Endothelial cell of umbilical vein (primary cell): ENCODE data around the gene RIC1. TPM values are rescaled to one million over a fixed set of nuclear protein-coding genes. Genes with fewer than 3 reads are reported as not detected.

Experiments used
- BruUV-seq: library from RNA; stranded (reverse); fragments of 400-500 nt; replicated peaks from 2 replicates; lab custom pipeline; 2021; lab: Mats Ljungman, UMichigan
- CTCF ChIA-PET: fragments of 300-600, 350-600 bp; sonication (Branson Sonifier 250); formaldehyde crosslinking; loops from one replicate; lab custom pipeline; 2021; ENCODE audit warnings: antibody characterized with exemption, inconsistent platforms; lab: Charles Lee
- POLR2A ChIA-PET: fragments of 300-600, 350-600 bp; sonication (Branson Sonifier 250); formaldehyde crosslinking; loops from one replicate; lab custom pipeline; 2021; ENCODE audit warnings: antibody characterized with exemption, inconsistent platforms; lab: Charles Lee
- DNase-seq: peaks from one replicate; pipeline ENCODE4 v3.0.0-alpha.2; 2011; ENCODE audit warnings: low read depth, low spot score
- FAIRE-seq: peaks from 2 replicates; lab custom pipeline; 2011; peaks lifted over from hg19 to GRCh38; lab: Jason Lieb, UNC
- H2AFZ ChIP-seq: 2 replicates; pipeline ENCODE4 v1.6.0; 2012; ENCODE audit warnings: low read depth, low read length, control low read depth, inconsistent platforms
- H3K27ac ChIP-seq: 2 replicates; pipeline ENCODE4 v1.5.1; 2011; ENCODE audit warnings: low read depth, mild to moderate bottlenecking, control low read depth, low read length, moderate library complexity; ENCODE audit not compliant: insufficient read depth
- H3K27me3 ChIP-seq, 2 experiments: 2 replicates each; pipeline versions ENCODE4 v1.6.0 to v1.6.1; 2011; ENCODE audit warnings: low read length in 2 of 2, mixed read lengths in 1 of 2; ENCODE audit not compliant: control insufficient read depth in 2 of 2, insufficient read depth in 2 of 2
- H3K36me3 ChIP-seq, 2 experiments: 2 replicates in 1 of 2; 3 replicates in 1 of 2; pipeline ENCODE4 v1.5.1; 2011; ENCODE audit warnings: low read length in 2 of 2, mild to moderate bottlenecking in 1 of 2, moderate library complexity in 1 of 2; ENCODE audit not compliant: control insufficient read depth in 2 of 2, insufficient read depth in 2 of 2; ENCODE audit errors: extremely low read depth in 1 of 2
- H3K4me1 ChIP-seq: 3 replicates; pipeline ENCODE4 v1.5.1; 2011; ENCODE audit warnings: mild to moderate bottlenecking, low read length; ENCODE audit not compliant: control insufficient read depth, insufficient read depth; ENCODE audit errors: extremely low read depth
- H3K4me2 ChIP-seq: 2 replicates; pipeline ENCODE4 v1.6.1; 2011; ENCODE audit warnings: low read length, control low read depth, mixed read lengths; ENCODE audit not compliant: insufficient read depth
- H3K4me3 ChIP-seq, 3 experiments: fragments of 200-600 bp in 1 of 3; sonication (generic), shearing (Covaris generic) in 1 of 3; replicated peaks in 1 of 3; 2 replicates each; pipeline ENCODE4 v1.5.1; 2011 to 2016; ENCODE audit warnings: control low read depth in 3 of 3, low read length in 3 of 3, mild to moderate bottlenecking in 2 of 3, inconsistent platforms in 1 of 3, low read depth in 1 of 3, moderate library complexity in 1 of 3; ENCODE audit not compliant: insufficient read depth in 1 of 3
- H3K79me2 ChIP-seq: 2 replicates; pipeline ENCODE4 v1.6.0; 2012; ENCODE audit warnings: low read length, inconsistent platforms; ENCODE audit not compliant: control insufficient read depth, insufficient read depth
- H3K9ac ChIP-seq: replicated peaks from 2 replicates; pipeline ENCODE3; 2011; ENCODE audit warnings: low read length, control low read depth; ENCODE audit not compliant: insufficient read depth; ENCODE audit errors: extremely low read depth
- H3K9me1 ChIP-seq: replicated peaks from 3 replicates; pipeline ENCODE4 v1.6.0; 2011; ENCODE audit warnings: mild to moderate bottlenecking, low read length; ENCODE audit not compliant: control insufficient read depth, insufficient read depth; ENCODE audit errors: extremely low read depth
- H3K9me3 ChIP-seq: replicated peaks from 2 replicates; pipeline ENCODE4 v1.5.1; 2012; ENCODE audit warnings: low read length, inconsistent platforms; ENCODE audit not compliant: control insufficient read depth, insufficient read depth
- H4K20me1 ChIP-seq: replicated peaks from 2 replicates; pipeline ENCODE3; 2011; ENCODE audit warnings: mild to moderate bottlenecking, low read length; ENCODE audit not compliant: control insufficient read depth, insufficient read depth; ENCODE audit errors: extremely low read depth
- CTCF ChIP-seq, 2 donors: IDR thresholded peaks; 1 replicate in 1 of 2; 2 replicates in 1 of 2; pipeline ENCODE4 v1.5.1; 2011; ENCODE audit warnings: low read length in 2 of 2, mild to moderate bottlenecking in 2 of 2, moderate library complexity in 2 of 2, control low read depth in 1 of 2, inconsistent platforms in 1 of 2, low read depth in 1 of 2; ENCODE audit not compliant: insufficient read depth in 1 of 2; ENCODE audit errors: extremely low read depth in 1 of 2
- EZH2 ChIP-seq: IDR thresholded peaks from 2 replicates; pipeline ENCODE4 v1.6.1; 2012; ENCODE audit warnings: borderline replicate concordance, low read depth, mild to moderate bottlenecking, moderate library complexity, low read length, inconsistent platforms; ENCODE audit not compliant: severe bottlenecking
- FOS ChIP-seq: IDR thresholded peaks from 2 replicates; pipeline ENCODE4 v1.6.1; 2011; ENCODE audit warnings: mild to moderate bottlenecking, low read length, moderate library complexity, borderline replicate concordance; ENCODE audit not compliant: insufficient read depth
- GATA2 ChIP-seq: IDR thresholded peaks from 2 replicates; pipeline ENCODE4 v1.7.0; 2011; ENCODE audit warnings: low read depth, mild to moderate bottlenecking, moderate library complexity, mixed read lengths, low read length; ENCODE audit not compliant: insufficient read length, insufficient read depth
- JUN ChIP-seq: IDR thresholded peaks from 2 replicates; pipeline ENCODE4 v1.6.1; 2011; ENCODE audit warnings: borderline replicate concordance, low read depth; ENCODE audit not compliant: insufficient read length, insufficient read depth
- MAX ChIP-seq: IDR thresholded peaks from 2 replicates; pipeline ENCODE4 v1.6.1; 2011; ENCODE audit not compliant: insufficient read depth, insufficient read length
- MYC ChIP-seq: IDR thresholded peaks from one replicate; pipeline ENCODE4 v1.6.1; 2011; ENCODE audit warnings: mild to moderate bottlenecking, low read depth, low read length
- POLR2A ChIP-seq: IDR thresholded peaks from 2 replicates; pipeline ENCODE4 v1.6.1; 2012; ENCODE audit warnings: low read depth, mild to moderate bottlenecking, control low read depth, low read length
- POLR2AphosphoS5 ChIP-seq: IDR thresholded peaks from 2 replicates; pipeline ENCODE4 v1.6.1; 2012; ENCODE audit warnings: low read depth, mild to moderate bottlenecking, control low read depth, low read length, moderate library complexity; ENCODE audit not compliant: insufficient read depth
- dilution Hi-C: fragments of 300-500 bp; cut with MboI; formaldehyde crosslinking; loops from one replicate; pipeline ENCODE4 v1.15.0; 2019; ENCODE audit warnings: low sequenced_read_pairs; ENCODE audit not compliant: extremely low pct_ligation_motif_present
- intact Hi-C: fragments of 100-400 bp; cut with micrococcal nuclease; formaldehyde crosslinking; loops from one replicate; pipeline ENCODE4 v1.10.0; 2022
- polyA plus RNA-seq, 4 experiments: library from polyadenylated mRNA; depleted of rRNA in 3 of 4; stranded (reverse) in 3 of 4; unstranded in 1 of 4; fragments of >200 nt; gene quantifications; 2 replicates each; pipeline versions ENCODE4 v1.2.1 to v1.2.3, GENCODE V29; 2011 to 2012; ENCODE audit warnings: missing spikeins in 1 of 4
- total RNA-seq: library from RNA; stranded (reverse); gene quantifications from 2 replicates; pipeline ENCODE4 v1.2.3, GENCODE V29; 2021

Gene RIC1
- total and polyA plus RNA-seq, 2 donors (not counting 3 experiments of a cell fraction or from before 2014, with no cell fraction given): 14.0 to 23.5 TPM

GRCh38 chr9:5582835-5583195, 46.1 kb upstream of the RIC1 start:
- dilution Hi-C loops (no loop called here), intact Hi-C loops (no loop called here)
- H3K9me1 ChIP-seq: no peaks in the 10 kb centered on the region
- no peaks in the 10 kb centered on the region for H3K36me3 ChIP-seq
- CTCF ChIA-PET: interaction anchor here (0.7 to 2.8 kb wide), 14 partner anchors 9 to 396 kb away, joined by 3 to 13 read pairs (median 4); partner anchors contain the start of genes CD274 and PDCD1LG2
- H3K9ac ChIP-seq: no peak overlapping the region
- FAIRE-seq (peak; percentile 73), DNase-seq (no peak)
- H3K4me2 ChIP-seq: no peak overlapping the region
- H3K4me3 ChIP-seq: no peak overlapping the region
- peak overlapping the region; percentile 25 for H2AFZ ChIP-seq
- H3K27me3 ChIP-seq: no peaks in the 10 kb centered on the region
- H3K9me3 ChIP-seq: no peaks in the 10 kb centered on the region
- no peaks in the 10 kb centered on the region for H3K79me2 ChIP-seq
- POLR2A ChIA-PET: interaction anchor here (1.3 to 1.4 kb wide), 2 partner anchors 71 to 73 kb away, joined by 3 to 6 read pairs; partner anchors contain the start of gene PDCD1LG2
- H3K4me1 ChIP-seq: peaks cover 36% of the 10 kb centered on the region
- no peaks in the 10 kb centered on the region for H4K20me1 ChIP-seq
- no TSS peak for BruUV-seq
- peak overlapping the region; percentile 10 for H3K27ac ChIP-seq
- TF ChIP-seq MYC (no peak), MAX (peak; percentile 17)

GRCh38 chr9:5586391-5586802, 42.5 kb upstream of the RIC1 start:
- peaks cover 32% of the 10 kb centered on the region for H3K4me1 ChIP-seq
- peak overlapping the region; percentile 55 for H3K27ac ChIP-seq
- no peaks in the 10 kb centered on the region for H3K9me3 ChIP-seq
- no peaks in the 10 kb centered on the region for H3K36me3 ChIP-seq
- peak overlapping the region; percentile 79 for H2AFZ ChIP-seq
- POLR2A ChIA-PET: interaction anchor here (0.9 kb wide), 1 partner anchor 134 kb away, joined by 6 read pairs; no protein-coding TSS in a partner anchor
- no TSS peak for BruUV-seq
- CTCF ChIA-PET: interaction anchor here (0.7 to 5.5 kb wide), 5 partner anchors 75 to 401 kb away, joined by 3 to 53 read pairs (median 9); partner anchors contain the start of genes CD274 and INSL6
- DNase-seq (no peak), FAIRE-seq (no peak)
- H4K20me1 ChIP-seq: no peaks in the 10 kb centered on the region
- no peak overlapping the region for H3K9ac ChIP-seq
- TF ChIP-seq GATA2 (no peak), POLR2AphosphoS5 (no peak), EZH2 (no peak), POLR2A (no peak), MYC (no peak), MAX (no peak), FOS (no peak), CTCF (IDR thresholded peaks at IDR 0.05; ENCODE audit: extremely low read depth in 1 of 2, insufficient read depth in 1 of 2, low read depth in 1 of 2, low read length in 2 of 2) (no peak), JUN (no peak)
- H3K79me2 ChIP-seq: no peaks in the 10 kb centered on the region
- H3K4me3 ChIP-seq: no peak overlapping the region
- intact Hi-C loops (loop anchor here (2.0 kb wide), 1 partner anchor 76 kb away; the partner anchor contains the start of gene PDCD1LG2), dilution Hi-C loops (no loop called here)
- H3K4me2 ChIP-seq: no peak overlapping the region
- H3K27me3 ChIP-seq: no peaks in the 10 kb centered on the region
- H3K9me1 ChIP-seq: no peaks in the 10 kb centered on the region
